AG10803 (cell line): ENCODE results near the gene CCDC182.

Source experiments
- DNase-seq: peaks from one replicate; pipeline ENCODE4 v3.0.0; 2010; ENCODE audit warnings: low read depth
- H3K4me3 ChIP-seq: 2 replicates; pipeline ENCODE4 v1.5.1; 2011; ENCODE audit warnings: mild to moderate bottlenecking, low read length, control low read depth
- CTCF ChIP-seq: conservative IDR thresholded peaks from 2 replicates; pipeline ENCODE4 v1.5.1; 2011; ENCODE audit warnings: mild to moderate bottlenecking, low read length, control low read depth, inconsistent platforms

Gene CCDC182

DNA sequence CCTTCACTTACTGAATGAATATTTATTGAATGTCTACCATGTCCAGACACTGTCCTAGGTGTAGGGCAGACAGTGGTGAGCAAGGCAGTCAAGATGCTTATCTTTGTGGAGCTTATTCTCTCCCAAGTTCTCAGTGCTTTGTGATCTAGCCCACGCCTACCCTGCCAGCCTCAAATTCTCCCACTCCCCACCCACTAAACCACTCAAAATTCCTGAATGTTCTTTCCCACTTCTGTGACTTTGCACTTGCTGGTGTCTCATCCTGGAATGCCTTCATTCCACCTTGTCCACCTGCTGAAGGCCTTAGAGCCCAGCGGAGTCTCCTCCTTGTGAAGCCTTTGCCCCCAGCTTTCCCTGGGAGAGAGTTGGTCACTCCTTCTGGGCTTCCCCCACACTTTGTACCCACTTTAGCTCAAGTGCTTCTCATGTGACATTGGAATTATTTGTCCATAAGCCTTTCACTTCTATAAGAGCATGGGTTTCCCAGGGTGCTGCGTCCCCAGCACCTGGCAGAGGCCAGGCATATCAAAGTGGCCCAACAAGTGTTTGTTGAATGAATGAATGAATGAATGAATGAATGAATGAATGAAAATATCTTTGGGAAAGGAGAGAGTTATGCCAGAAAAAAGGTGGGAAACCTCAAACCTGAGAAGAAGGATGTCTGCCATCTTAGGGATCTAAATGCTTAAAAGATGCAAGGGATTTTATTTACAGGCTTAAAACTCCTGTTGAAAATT, 23.0 kb downstream of the CCDC182 start:
- no peak for TF ChIP-seq CTCF
- H3K4me3 ChIP-seq, result no peak overlapping the region
- DNase-seq, result no peak

- H3K4me3 ChIP-seq, result no peak overlapping the region
- no peak for TF ChIP-seq CTCF
- no peak for DNase-seq
These were observed 24.6 kb downstream of the CCDC182 start for GRCh38 chr17:57720386-57721035.

DNA sequence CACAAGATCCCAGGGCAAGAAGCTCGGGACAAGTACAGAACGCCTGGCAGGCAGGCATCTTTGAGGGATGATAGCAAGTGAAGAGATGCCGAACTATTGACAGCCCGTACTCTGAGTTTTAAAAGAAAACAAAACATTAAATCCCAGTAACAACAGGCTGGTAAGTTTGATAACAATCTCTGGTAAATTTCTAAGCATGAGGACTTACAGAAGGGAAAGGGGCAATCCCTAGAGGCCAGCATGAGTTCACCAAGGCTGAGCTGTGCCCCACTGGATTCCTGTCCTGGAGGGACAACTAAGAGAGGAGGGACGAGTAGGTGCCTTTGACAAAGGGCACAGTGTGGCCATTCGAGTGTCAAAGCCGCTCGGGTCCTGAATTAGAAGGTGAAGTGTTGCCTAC, 26.2 kb downstream of the CCDC182 start:
- H3K4me3 ChIP-seq, result no peak overlapping the region
- DNase-seq, result no peak
- no peak for TF ChIP-seq CTCF

DNA sequence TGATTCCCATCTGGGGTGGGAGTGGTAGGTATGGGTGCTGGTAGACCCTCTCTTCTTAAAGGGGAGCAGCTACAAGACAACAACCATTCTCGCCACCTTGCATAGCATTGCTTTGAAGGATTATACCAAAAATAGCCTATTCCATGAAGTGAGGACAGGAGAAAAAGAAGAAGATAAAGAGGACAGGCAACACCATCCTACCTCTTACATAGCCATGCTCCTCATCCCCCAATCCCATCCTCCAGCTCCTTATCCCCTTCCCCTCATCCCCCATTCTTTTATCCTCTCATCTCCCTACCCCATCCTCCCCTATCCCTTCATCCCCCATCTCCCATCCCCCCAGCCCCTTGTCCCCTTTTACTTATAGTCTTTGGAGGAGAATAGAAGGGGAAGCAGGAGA, 29.1 kb downstream of the CCDC182 start:
- H3K4me3 ChIP-seq, result no peak overlapping the region
- no peak for TF ChIP-seq CTCF
- DNase-seq, result no peak

GRCh38 chr17:57714665-57715180, 30.4 kb downstream of the CCDC182 start:
- DNase-seq, result no peak
- TF ChIP-seq CTCF, result no peak
- no peak overlapping the region for H3K4me3 ChIP-seq

GRCh38 chr17:57713140-57713539, 32.0 kb downstream of the CCDC182 start:
- TF ChIP-seq CTCF, result no peak
- DNase-seq, result no peak
- H3K4me3 ChIP-seq, result no peak overlapping the region

DNA sequence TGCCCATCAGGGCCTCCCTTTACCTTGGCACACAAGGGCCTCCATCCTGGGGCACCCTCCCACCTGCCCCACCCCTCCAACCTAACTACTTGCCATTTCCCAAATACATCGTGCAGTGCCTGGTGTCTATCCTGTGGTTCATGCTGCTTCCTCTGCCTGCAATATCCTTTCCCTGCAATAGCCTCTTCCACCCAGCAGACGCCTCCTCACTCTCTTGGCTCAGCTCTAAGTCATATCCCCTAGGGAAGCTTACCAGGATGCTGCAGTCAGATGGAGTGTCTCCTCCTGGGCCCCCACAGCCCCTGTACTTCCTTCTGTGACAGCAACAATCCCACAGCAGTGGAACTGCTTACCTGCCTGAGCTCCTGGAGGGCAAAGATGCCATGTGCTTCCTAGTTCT, 36.7 kb downstream of the CCDC182 start:
- no peak for DNase-seq
- no peak for TF ChIP-seq CTCF
- H3K4me3 ChIP-seq, result no peak overlapping the region
